HG03175 (cell line): ENCODE data around the gene PPEF2.

Source experiments
- ATAC-seq: cut with Tn5 transposase; IDR thresholded peaks from one replicate; pipeline ENCODE4 v1.9.1; 2021; ENCODE audit warnings: mild to moderate bottlenecking, moderate library complexity; ENCODE audit not compliant: unreplicated experiment

Gene PPEF2

DNA sequence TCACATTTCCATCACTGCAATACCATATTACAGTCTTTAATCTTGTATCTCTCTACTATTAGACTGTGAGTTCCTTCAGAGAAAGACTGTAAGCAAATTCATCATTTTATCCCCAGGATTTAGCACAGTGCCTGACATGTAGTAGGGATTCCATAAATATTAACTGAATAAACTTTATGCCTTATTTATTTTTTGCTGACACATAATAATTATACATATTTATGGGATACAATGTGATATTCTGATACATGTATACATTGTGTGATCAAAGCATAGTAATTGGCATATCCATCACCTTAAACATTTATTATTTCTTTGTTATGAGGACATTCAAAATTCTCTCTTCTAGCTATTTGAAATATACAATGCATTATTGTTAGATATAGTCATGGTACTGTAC is 3.7 kb downstream of the PPEF2 start:
- ATAC-seq, result no peak

DNA sequence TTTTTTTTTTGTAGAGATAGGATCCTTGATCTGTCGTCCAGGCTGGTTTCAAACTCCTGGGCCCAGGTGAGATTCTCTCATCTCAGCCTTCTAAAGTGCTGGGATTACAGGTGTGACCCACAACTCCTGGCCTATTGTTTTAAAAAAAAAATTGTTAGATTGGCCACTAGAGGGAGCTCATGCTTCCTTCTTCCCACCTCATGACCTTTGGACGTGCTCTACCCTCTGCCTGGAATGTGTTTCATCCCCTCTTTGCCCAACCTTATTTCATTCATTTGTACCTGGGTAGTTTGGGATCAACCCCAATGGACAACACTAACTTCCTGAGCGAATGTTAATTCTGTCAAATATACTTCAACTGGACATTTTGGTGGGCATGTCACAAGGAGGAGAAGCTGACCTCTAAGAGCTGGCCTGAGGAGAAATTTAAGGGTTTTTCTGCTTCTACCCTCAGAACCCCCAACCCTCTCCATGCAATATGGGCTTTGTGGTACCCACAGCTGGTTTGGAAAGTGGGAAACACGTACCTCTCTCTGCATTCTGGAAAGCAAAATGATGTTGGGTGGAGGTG is 6.4 kb downstream of the PPEF2 start:
- ATAC-seq, result no peak

DNA sequence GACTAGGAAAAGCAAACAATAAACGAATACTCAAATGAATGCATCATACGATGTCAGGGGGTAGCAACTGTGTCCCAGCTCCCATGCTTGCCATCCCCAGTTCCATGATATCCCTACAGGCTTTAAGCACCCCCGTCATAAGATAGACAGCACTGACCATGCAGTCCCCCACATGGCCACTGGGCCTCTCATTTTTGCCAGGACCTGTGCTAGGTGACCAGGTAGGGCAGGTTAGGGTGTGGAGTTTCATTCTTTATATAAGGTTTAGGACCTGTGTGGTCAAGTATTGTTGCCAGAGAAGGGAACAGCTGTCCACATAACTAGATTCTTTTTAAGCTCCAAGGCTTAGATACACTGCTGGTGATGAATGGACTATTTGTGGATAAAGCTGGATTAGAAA is 9.7 kb downstream of the PPEF2 start:
- no peak for ATAC-seq

DNA sequence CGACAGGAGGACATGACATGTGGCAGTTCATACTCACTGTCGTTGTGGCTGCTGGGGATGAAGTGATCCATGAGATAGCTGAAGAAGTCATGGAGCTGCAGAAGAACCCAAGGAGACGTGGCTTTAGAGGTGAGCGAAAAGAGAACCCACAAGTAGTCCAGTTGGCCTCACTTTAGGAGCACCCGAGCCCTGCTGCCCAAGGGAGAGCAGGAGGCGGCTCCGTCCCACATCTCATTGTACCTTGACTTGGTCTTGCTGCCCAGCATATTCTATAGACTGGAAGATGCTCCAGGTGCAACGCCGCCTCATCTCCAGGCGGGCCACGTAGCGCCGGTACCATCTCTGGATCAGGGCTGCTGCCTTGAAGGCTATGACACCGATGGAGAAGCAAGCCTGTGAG is 10.6 kb downstream of the PPEF2 start:
- no peak for ATAC-seq

DNA sequence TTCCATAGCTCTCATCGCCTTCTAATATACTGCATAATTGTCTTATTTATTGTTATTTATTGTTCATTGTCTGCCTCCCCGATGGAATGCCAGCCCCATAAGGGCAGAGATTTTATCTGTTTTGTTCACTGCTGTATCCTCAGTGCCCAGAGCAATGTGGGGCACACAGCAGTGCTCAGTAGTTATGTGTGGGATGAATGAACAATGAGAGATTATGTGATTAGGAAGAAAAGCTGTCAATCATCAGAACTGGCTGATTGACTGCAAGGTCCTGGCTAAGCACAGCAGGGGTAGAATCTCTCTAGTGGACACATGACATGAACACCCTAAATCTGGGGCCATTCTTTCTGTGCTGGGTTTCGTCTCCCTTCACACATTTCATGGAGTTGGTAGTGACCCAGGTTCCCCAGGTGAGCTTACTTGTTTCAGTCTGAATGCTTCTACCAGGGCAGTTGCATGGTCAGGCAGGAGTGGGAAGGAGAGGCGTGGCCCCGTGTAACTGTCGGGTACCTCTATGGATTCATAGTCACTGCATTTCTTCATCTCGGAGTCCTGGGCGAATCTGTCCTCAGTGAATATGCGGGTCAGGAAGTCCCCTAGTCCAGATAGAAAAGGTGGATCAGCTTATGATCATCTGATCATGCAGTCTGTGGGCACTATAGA is 12.6 kb downstream of the PPEF2 start:
- no peak for ATAC-seq

DNA sequence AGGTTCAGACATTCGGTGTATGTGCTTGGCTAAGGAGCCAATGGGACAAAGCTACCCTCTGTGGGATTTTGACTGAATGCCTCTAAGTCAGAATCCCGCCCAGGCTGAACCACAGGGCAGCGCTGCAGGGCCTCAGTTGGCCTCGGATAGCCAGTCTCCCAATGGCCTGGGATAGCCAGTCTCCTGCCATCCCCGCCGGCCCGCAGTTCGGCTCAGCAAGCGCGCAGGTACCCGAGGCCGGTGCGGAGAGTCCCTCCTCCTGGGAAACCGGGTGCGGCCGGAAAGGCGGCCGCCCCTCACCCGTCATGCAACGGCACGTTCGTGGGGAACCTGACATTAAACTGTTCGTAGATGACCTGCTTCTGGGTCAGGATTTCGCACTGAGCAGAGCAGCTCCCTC is 16.1 kb downstream of the PPEF2 start:
- ATAC-seq, result no peak

DNA sequence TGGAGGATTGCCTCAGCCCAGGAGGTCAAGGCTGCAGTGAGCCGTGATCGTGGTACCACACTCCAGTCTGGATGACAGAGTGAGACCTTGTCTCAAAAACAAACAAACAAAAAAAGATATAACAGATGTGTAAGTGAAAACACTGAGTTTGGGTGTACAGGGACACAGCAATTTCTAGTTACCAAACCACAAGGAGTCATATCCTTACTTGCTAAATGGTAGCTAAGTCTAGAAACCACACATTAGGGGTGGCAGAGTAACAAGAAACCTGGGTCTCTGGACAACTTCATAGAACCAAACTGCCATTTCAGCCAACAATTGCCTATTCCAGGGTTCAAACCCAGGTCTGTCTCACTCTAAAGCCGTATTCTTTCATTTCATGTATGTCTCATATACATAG is 20.8 kb downstream of the PPEF2 start:
- ATAC-seq, result no peak

DNA sequence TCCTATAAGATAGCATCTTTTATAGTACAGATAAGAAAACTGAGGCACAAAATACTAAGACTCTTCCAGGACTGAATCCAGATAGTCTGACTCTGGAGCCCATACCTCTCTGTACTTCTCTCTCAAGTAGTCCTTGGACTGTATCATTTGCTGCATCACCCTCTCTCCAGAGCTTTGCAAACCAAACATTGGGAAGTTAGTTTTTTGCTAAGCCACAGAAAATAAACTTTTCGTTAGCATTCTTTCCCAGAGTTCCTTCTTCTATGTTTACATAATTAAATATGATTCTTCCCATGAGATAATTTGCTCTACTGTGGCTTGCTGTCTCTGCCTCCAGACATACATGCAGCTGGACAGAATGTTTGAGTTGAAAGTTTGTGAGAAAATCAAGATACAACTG is 22.0 kb downstream of the PPEF2 start:
- ATAC-seq, result no peak

DNA sequence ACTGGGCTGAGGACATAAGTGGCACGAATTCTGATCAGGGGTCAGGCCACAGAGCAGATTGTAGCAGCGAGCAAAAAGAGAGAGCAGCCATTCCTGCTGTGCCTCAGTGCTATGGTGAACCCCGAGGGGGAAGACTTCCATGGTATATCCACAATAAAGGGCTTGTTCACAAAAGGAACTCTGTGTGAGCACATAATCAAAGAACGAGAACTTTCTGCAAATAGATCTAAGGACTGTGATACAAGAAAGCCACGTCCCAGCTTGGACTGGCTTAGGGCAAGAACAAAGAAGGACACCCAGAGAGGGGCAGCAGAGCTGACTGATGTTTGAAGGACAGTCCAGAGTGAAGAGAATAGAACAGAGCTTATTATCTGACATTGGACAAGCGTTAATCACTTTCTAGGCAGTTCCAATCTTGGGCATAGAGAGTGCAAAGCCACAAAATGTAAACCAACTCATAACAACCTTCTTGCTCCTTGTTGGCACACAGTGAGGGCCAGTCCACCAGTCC is 24.0 kb downstream of the PPEF2 start:
- no peak for ATAC-seq

DNA sequence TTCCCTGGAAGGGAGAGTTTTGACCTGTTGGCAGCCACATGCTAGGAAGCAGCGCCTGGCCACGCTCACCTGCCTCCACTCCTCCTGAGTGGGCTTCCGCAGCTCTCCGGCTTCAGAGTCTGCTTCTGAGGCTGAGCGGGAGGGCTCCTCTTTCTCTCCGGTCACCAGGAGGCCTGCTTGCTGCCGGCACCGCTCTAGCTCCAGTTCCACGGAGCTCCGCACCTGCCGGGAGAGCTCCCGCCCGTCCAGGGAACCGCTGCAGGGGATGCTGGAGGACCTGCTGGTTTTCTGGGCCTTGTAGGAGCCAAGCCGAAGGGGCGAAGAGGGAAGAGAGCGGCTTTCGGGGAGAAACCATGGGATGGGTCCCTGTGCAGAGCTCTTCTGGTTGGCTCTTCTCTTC is 26.0 kb downstream of the PPEF2 start:
- no peak for ATAC-seq

DNA sequence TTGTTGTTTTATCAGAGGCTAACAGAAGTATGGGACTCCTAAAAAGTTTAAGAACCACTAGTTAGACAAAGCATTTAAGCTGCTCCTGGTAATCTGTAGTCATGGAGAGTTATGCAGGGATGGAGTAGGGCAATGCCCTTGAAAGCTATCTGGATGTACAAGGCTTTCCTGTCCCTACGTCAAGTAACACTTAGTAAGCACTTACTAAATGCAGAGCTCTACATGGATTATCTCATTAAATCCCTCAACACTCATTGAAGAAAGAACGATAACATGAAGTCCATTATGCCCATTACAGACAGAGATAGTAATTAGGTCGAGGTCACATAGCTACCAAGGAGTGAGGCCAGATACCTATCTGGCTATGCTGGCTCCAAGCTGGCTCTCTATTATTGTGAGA is 33.2 kb downstream of the PPEF2 start:
- no peak for ATAC-seq

DNA sequence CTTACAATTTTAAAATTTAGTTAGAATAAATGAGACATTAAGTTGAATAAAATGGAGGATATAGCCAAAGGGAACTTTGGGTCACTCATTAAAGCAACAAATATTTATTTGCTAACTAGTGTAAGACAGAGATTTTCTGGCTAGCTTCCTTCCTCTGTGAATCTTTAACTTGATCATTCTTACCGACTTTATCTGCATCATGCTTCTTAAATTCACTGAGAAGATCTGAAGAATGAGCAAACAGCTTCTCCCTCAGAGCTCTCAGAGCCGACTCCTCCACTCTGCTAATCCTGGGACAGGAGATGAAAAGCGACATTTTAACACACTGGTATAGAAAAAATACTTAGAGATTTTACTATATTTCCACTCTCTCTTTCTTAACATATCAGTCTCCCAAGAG is 35.1 kb downstream of the PPEF2 start:
- ATAC-seq, result no peak

DNA sequence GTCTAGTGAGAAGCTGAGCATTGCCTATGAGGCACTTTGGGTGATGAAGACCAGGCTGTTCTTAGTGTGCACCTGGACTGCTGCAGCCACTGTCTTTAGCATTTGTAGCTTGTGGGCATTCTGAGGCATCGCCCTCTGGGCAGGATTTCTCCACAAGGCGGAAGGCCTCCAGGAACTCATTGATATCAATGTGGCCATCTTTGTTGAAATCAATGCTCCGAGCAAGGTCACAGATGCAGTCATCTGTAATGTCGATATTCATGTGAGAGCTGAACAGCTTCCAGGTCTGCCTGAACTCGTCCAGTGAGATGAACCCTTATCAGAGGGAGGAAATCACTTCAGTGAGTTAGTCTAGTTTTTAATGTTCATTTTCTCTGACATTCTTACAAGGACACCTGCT is 41.6 kb downstream of the PPEF2 start:
- ATAC-seq, result no peak

DNA sequence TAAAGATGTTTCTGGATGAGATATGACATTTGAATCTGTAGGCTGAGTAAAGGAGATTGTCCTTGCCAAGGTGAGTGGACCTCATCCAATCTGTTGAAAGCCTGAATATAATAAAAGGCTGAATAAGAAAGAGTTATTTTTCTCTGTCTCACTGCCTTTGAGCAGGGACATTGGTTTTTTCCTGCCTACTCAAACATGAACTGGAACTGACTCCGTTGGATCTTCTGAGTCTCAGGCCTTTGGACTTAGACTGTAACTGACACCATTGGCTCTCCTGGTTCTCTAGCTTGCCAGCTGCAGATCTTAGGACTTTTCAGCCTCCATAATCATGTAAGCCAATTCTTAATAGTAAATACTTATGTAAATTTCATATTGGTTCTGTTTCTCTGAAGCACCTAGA is 43.5 kb downstream of the PPEF2 start:
- no peak for ATAC-seq

DNA sequence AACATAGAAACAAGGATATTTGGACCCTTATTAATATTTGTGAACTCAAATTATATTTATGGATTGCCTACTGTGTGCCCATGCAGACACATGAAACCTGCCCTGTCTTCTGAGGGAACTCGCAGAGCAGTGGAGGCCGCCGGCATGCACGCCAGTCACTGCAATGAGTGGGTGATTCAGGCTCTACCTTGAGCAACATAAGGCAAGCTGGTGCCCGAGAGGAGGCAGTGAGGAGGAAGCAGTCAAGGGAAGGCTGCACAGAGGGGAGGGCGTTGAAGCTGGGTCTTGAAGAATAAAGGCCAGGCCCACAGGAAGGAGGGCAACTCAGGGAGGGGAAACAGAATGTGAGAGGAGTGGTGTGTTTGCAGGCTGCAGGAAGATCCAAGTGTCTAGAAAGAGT is 52.8 kb downstream of the PPEF2 start:
- ATAC-seq, result no peak

DNA sequence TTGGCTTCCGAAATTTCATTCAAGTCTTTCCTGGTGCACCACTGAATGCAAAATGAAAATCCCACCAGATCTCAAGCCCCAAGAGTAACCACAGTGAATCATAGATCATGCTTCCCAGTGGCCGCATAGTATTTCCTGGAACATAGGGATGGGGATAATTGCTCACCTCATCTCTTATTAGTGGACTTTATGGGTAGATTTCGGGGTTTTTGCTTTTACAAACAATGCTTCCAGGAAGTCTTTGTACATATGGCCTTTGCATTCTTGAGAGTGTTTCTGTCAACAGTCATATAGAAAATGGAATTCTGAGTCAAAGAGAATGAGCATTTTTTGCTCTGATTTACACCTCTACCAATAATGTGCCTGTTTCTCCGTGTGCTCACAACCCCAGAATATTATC is 53.4 kb downstream of the PPEF2 start:
- no peak for ATAC-seq

DNA sequence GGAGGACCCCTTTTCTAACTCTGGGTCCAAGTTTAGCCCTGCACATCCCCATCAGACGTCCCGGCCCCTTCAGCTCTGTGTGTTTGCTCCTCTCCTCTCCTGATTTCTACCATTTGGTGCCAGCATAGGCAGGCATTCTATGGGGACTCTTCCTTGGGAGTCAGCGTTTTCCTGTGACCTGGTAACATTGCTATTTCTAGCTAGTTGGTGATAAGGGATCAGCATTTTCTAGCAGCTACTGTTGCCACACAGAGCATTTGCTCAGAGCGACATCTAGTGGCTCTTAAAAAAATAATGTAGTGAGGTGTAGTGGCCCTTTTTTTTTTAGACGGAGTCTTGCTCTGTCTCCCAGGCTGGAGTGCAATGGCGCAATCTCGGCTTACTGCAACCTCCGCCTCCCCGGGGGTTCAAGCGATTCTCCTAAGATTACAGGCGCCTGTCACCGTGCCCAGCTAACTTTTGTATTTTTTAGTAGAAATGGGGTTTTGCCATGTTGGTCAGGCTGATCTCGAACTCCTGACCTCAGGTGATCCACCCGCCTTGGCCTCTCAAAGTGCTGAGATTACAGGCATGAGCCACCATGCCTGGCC is 54.0 kb downstream of the PPEF2 start:
- ATAC-seq, result peak; percentile 70

DNA sequence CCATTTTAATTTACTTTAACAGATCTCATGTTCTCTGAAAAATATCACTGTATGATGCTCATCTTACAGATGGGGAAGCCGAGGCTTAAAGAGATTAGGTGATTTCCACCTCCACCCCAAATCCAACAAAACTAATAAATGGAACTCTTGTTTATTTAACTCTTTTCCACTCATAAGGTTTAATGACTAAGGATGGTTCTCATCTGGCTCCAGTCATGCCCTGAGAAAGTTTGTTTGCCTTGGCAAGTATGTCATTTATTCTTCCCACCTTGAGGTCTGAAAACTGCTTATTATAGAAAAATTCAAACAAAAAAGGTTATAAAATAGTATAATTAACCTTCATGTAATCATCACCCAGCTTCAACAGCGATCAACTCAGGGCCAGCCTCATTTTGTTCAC is 56.3 kb downstream of the PPEF2 start:
- no peak for ATAC-seq

DNA sequence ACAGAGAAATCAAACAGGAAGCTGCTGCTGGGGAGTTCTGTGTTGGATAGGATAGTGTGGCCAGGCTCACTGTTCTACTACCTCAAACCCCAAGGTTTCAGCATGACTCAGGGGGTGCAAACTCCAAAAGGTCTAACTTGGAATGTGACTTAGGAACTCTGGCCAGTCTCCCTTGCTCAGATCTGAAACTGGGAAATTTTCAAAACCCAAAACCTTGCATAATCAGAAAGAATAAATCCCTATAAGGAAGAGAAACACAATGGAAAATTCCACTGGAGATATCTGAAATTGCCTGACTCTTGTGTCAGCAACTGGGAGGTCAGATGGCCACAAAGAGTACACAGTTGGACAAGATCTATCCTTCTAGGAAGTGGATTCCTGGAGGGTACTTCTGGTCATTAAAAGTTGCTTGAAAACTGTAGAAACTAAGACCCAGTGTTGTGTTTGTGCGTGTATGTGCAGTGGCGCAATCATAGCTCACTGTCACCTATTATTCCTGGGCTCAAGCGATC is 58.0 kb downstream of the PPEF2 start:
- ATAC-seq, result no peak

DNA sequence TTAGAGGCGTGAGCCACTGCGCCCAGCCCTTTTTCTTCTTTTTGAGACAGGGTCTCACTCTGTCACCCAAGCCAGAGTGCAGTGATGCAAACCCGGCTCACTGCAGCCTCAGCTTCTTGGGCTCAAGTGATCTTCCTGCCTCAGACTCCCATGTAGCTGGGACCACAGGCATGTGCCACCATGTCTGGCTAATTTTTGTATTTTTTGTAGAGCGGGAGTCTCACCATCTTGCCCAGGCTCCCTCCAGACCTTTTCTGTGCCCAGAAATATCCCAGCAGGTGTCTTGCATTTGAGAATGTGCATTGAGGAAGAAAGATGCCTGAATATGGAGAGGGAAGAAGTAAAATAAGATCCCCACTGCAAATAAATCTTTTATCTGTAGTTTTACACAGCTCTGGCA is 58.7 kb downstream of the PPEF2 start:
- no peak for ATAC-seq

DNA sequence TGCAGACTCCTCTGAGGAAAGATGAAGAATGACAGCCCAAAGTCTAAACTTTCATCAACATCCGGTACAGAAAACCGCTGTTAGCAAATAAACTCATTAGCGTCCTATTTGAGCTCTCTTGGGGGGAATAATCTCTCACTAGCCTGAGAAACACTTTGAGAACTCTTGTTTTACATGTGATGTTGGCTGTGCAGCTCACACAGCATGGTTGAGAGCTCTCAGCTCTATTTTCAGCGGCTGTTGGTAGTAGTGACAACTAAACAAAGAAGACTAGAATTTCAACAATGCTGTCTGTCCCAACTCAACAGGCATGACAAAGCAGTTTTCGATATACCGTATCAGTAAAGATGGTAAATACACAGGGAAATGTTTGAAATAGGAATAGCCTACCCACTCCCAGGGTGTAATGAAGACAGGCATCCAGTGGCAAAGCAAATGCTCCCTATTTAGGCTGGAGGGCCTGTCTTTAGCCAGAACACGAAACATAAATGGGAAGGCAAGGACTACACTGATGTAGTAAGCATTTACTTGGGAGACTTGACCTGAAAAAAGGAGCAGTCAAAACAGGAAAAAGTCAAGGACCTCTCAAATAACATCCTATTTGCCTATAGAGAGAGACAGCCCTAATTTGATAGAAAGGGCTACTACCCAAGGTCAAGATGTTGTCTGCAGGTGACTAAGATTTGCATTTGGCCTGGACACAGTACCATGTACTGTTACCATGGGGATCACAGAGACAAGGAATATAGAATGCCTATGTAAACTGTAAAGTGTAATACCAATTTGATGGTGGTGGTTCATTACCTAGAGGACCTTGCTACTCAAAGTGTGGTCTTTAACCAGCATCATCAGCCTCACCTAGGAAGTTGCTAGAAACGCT is 60.4 kb downstream of the PPEF2 start:
- ATAC-seq, result no peak
